Endodermal cell (in vitro differentiated cells): ENCODE data around the gene LGR6. TPM values are rescaled to one million over a fixed set of nuclear protein-coding genes. Genes with fewer than 3 reads are reported as not detected.

Experiments
- DNase-seq: peaks from one replicate; pipeline ENCODE4 v3.0.0-alpha.2; 2017
- H3K27ac ChIP-seq: 2 replicates; pipeline ENCODE4 v1.5.1; 2013; ENCODE audit warnings: mild to moderate bottlenecking, low read depth, low read length, moderate library complexity
- H3K27me3 ChIP-seq: 2 replicates; pipeline ENCODE4 v1.6.1; 2013; ENCODE audit warnings: mild to moderate bottlenecking, low read length, moderate library complexity; ENCODE audit not compliant: insufficient read depth, control insufficient read depth, poor library complexity, severe bottlenecking
- H3K36me3 ChIP-seq: 2 replicates; pipeline ENCODE4 v1.7.0; 2013; ENCODE audit warnings: mild to moderate bottlenecking, low read length, moderate library complexity; ENCODE audit not compliant: control insufficient read depth, insufficient read depth
- H3K4me1 ChIP-seq: one replicate; pipeline ENCODE4 v1.7.0; 2013; ENCODE audit warnings: low read length; ENCODE audit not compliant: control insufficient read depth, insufficient read depth
- H3K4me3 ChIP-seq: 2 replicates; pipeline ENCODE4 v1.5.1; 2013; ENCODE audit warnings: mild to moderate bottlenecking, low read length, moderate library complexity
- H3K9ac ChIP-seq: 2 replicates; pipeline ENCODE4 v1.6.1; 2013; ENCODE audit warnings: mild to moderate bottlenecking, low read length, moderate library complexity; ENCODE audit not compliant: poor library complexity, severe bottlenecking; ENCODE audit errors: extremely low read depth
- H3K9me3 ChIP-seq: 2 replicates; pipeline ENCODE4 v1.6.1; 2013; ENCODE audit warnings: mild to moderate bottlenecking, low read length, moderate library complexity; ENCODE audit not compliant: control insufficient read depth
- H3K27ac Mint-ChIP-seq: 2 replicates; pipeline ENCODE4 v1.8.0; 2020; ENCODE audit warnings: mixed read lengths
- H3K27me3 Mint-ChIP-seq: 2 replicates; pipeline ENCODE4 v1.8.0; 2021; ENCODE audit warnings: mild to moderate bottlenecking, mixed read lengths; ENCODE audit not compliant: insufficient read depth
- H3K36me3 Mint-ChIP-seq: 2 replicates; pipeline ENCODE4 v1.8.0; 2020; ENCODE audit warnings: low read depth, mixed read lengths
- H3K4me1 Mint-ChIP-seq: 2 replicates; pipeline ENCODE4 v1.8.0; 2020; ENCODE audit warnings: mixed read lengths
- H3K4me3 Mint-ChIP-seq: 2 replicates; pipeline ENCODE4 v1.8.0; 2020; ENCODE audit warnings: mild to moderate bottlenecking, moderate library complexity, mixed read lengths
- H3K9me3 Mint-ChIP-seq: 2 replicates; pipeline ENCODE4 v1.8.0; 2020; ENCODE audit warnings: mild to moderate bottlenecking, mixed read lengths
- WGBS, 2 experiments: methylation state at CpG; one replicate each; pipeline versions ENCODE4 v1.1.5 to v1.1.7; 2013; ENCODE audit warnings: missing lambda C conversion rate in 2 of 2, mixed read lengths in 1 of 2; ENCODE audit not compliant: insufficient coverage in 1 of 2, insufficient read length in 1 of 2; 5-methylcytosine and 5-hydroxymethylcytosine counted together
- total RNA-seq, 2 donors: library from RNA; stranded (reverse); fragmentation: NEBNext Ultra II Directional in 1 of 2; extraction: Animal tissue kit (Norgen Biotek cat#: 25700) in 1 of 2; gene quantifications; 2 replicates in 1 of 2; 3 replicates in 1 of 2; pipeline ENCODE4 v1.2.1, GENCODE V29; 2021
- TF ChIP-seq, protein P1 (sequence below): fragments of 200-600 bp; sonication (generic); conservative IDR thresholded peaks from 2 replicates; pipeline ENCODE4 v1.5.0; 2021; ENCODE audit warnings: antibody characterized with exemption, mild to moderate bottlenecking

LGR6 gene
- total RNA-seq, 2 donors from 2014 or later: 0.73 to 1.5 TPM

GRCh38 chr1:202243006-202243405 is 49.4 kb downstream of the LGR6 start:
- Histone ChIP-seq H3K4me3 (no peak overlapping the region), H3K9me3 (no peaks in the 10 kb centered on the region), H3K27me3 (no peaks in the 10 kb centered on the region), H3K27ac (no peak overlapping the region), H3K9ac (no peak overlapping the region), H3K4me1 (no peaks in the 10 kb centered on the region), H3K36me3 (no peaks in the 10 kb centered on the region)
- Mint-ChIP-seq H3K9me3 (no peaks in the 10 kb centered on the region), H3K27me3 (no peaks in the 10 kb centered on the region), H3K4me3 (no peak overlapping the region), H3K36me3 (no peaks in the 10 kb centered on the region), H3K4me1 (peaks cover 15% of the 10 kb centered on the region), H3K27ac (no peak overlapping the region)
- TF ChIP-seq, protein P1, sequence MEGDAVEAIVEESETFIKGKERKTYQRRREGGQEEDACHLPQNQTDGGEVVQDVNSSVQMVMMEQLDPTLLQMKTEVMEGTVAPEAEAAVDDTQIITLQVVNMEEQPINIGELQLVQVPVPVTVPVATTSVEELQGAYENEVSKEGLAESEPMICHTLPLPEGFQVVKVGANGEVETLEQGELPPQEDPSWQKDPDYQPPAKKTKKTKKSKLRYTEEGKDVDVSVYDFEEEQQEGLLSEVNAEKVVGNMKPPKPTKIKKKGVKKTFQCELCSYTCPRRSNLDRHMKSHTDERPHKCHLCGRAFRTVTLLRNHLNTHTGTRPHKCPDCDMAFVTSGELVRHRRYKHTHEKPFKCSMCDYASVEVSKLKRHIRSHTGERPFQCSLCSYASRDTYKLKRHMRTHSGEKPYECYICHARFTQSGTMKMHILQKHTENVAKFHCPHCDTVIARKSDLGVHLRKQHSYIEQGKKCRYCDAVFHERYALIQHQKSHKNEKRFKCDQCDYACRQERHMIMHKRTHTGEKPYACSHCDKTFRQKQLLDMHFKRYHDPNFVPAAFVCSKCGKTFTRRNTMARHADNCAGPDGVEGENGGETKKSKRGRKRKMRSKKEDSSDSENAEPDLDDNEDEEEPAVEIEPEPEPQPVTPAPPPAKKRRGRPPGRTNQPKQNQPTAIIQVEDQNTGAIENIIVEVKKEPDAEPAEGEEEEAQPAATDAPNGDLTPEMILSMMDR: no peak
- DNase-seq: peak; percentile 18
- WGBS, 2 experiments: 90 to 94% methylated on average over 2 to 3 of the region's 3 CpGs

GRCh38 chr1:202244841-202245261 is 51.3 kb downstream of the LGR6 start:
- peak; percentile 24 for DNase-seq
- TF ChIP-seq, protein P1: no peak
- Mint-ChIP-seq H3K9me3 (no peaks in the 10 kb centered on the region), H3K4me3 (no peak overlapping the region), H3K27ac (no peak overlapping the region), H3K27me3 (peaks cover 1% of the 10 kb centered on the region), H3K4me1 (peaks cover 13% of the 10 kb centered on the region), H3K36me3 (no peaks in the 10 kb centered on the region)
- no peaks in the 10 kb centered on the region for H3K9me3 ChIP-seq
- H3K27ac ChIP-seq: no peak overlapping the region
- H3K36me3 ChIP-seq: no peaks in the 10 kb centered on the region
- no peak overlapping the region for H3K9ac ChIP-seq
- H3K27me3 ChIP-seq: no peaks in the 10 kb centered on the region
- H3K4me1 ChIP-seq: peaks cover 3% of the 10 kb centered on the region
- WGBS, 2 experiments: 93 to 100% methylated on average over 4 to 9 of the region's 9 CpGs
- H3K4me3 ChIP-seq: no peak overlapping the region

- peaks cover 13% of the 10 kb centered on the region for H3K4me1 Mint-ChIP-seq
- H3K4me3 Mint-ChIP-seq: no peak overlapping the region
- Histone ChIP-seq H3K36me3 (no peaks in the 10 kb centered on the region), H3K9me3 (no peaks in the 10 kb centered on the region), H3K27ac (no peak overlapping the region), H3K4me1 (peaks cover 3% of the 10 kb centered on the region), H3K9ac (no peak overlapping the region), H3K27me3 (no peaks in the 10 kb centered on the region), H3K4me3 (no peak overlapping the region)
- no peaks in the 10 kb centered on the region for H3K36me3 Mint-ChIP-seq
- WGBS, 2 experiments: 95 to 98% methylated on average over 6 to 8 of the region's 8 CpGs
- TF ChIP-seq, protein P1: no peak
- DNase-seq: peak; percentile 22
- H3K27me3 Mint-ChIP-seq: peaks cover 1% of the 10 kb centered on the region
- H3K9me3 Mint-ChIP-seq: no peaks in the 10 kb centered on the region
- no peak overlapping the region for H3K27ac Mint-ChIP-seq
These were observed 51.8 kb downstream of the LGR6 start for GRCh38 chr1:202245391-202245790.
